Suppressor macrophage (primary cell): ENCODE measurements around the gene GDPD3.
A peak's percentile ranks its signal among the peaks of the same experiment; 100 is the strongest.
"Not testable (repeated sequence)": the region's sequence is repeated elsewhere in the genome, so short reads cannot be mapped to it uniquely, and the experiment has no call there.

ENCODE experiments used
- DNase-seq, 4 experiments: peaks; one replicate each; pipeline ENCODE4 v3.0.0-alpha.2; 2020 to 2022

Gene GDPD3

GRCh38 chr16:30122604-30123160 lies 9.3 kb upstream of the GDPD3 start:
- peak in 2 of 4 experiments; percentile 7 to 17 for DNase-seq

GRCh38 chr16:30121741-30122571 lies 8.6 kb upstream of the GDPD3 start:
- peak in 3 of 4 experiments; percentile 26 to 56 (median 45) for DNase-seq

- DNase-seq, result no peak
Observed at GRCh38 chr16:30120340-30121105, 7.2 kb upstream of the GDPD3 start.

GRCh38 chr16:30119428-30119827 lies 6.1 kb upstream of the GDPD3 start:
- DNase-seq, result no peak

- DNase-seq, result no peak
Observed at GRCh38 chr16:30117768-30118167, 4.4 kb upstream of the GDPD3 start.

GRCh38 chr16:30116291-30117207 lies 3.2 kb upstream of the GDPD3 start:
- DNase-seq, result no peak

- no peak for DNase-seq
Observed at GRCh38 chr16:30115238-30115637, 1.9 kb upstream of the GDPD3 start.

- not testable (repeated sequence) for DNase-seq
Observed at GRCh38 chr16:30114833-30115232, 1.5 kb upstream of the GDPD3 start.

GRCh38 chr16:30114411-30114810 lies 1.1 kb upstream of the GDPD3 start:
- DNase-seq, result no peak

- DNase-seq, result no peak
Observed at GRCh38 chr16:30113711-30114333, 485 bp upstream of the GDPD3 start.

GRCh38 chr16:30112197-30113030 lies 923 bp downstream of the GDPD3 start:
- DNase-seq, result peak; percentile 62 to 80 (median 70)

GRCh38 chr16:30110661-30111060 lies 2.7 kb downstream of the GDPD3 start:
- no peak for DNase-seq

- no peak for DNase-seq
Observed at GRCh38 chr16:30108059-30108850, 5.1 kb downstream of the GDPD3 start.

GRCh38 chr16:30104492-30104891 lies 8.8 kb downstream of the GDPD3 start:
- DNase-seq, result no peak

GRCh38 chr16:30104090-30104489 lies 9.2 kb downstream of the GDPD3 start:
- no peak for DNase-seq

GRCh38 chr16:30096862-30097563 lies 16.3 kb downstream of the GDPD3 start:
- peak; percentile 36 to 60 (median 53) for DNase-seq

- DNase-seq, result peak; percentile 72 to 93 (median 86)
Observed at GRCh38 chr16:30096105-30096861, 17.1 kb downstream of the GDPD3 start, which contains the start of gene YPEL3. Gene YPEL3, minus strand, starts transcription at chr16:30096213. Its CDS starts 731 bp downstream, at chr16:30095482.
